K562 (cell line): Measurements from ENCODE around the gene RASL10B.

ENCODE experiments used
- CEBPB ChIP-seq: fragments of 450-650 bp; IDR thresholded peaks from 2 replicates; pipeline ENCODE4 v1.6.1; 2016; ENCODE audit warnings: missing genetic modification characterization, missing compliant biosample characterization
- CREM ChIP-seq: IDR thresholded peaks from 2 replicates; pipeline ENCODE4 v1.6.1; 2014; ENCODE audit warnings: antibody characterized with exemption, low read depth
- FOXJ3 ChIP-seq: sonication (generic); formaldehyde crosslinking; IDR thresholded peaks from 2 replicates; pipeline ENCODE4 v1.4.0; 2020; ENCODE audit warnings: mild to moderate bottlenecking, missing genetic modification reagents
- GATAD2A ChIP-seq: fragments of 450-650 bp; IDR thresholded peaks from 2 replicates; pipeline ENCODE4 v1.6.1; 2017
- KAT7 ChIP-seq: sonication (generic); formaldehyde crosslinking; IDR thresholded peaks from 2 replicates; pipeline ENCODE4 v1.8.0; 2022; ENCODE audit warnings: missing genetic modification reagents, mild to moderate bottlenecking, borderline replicate concordance
- SAFB ChIP-seq: fragments of 200-400 bp; formaldehyde crosslinking; IDR thresholded peaks from 2 replicates; pipeline ENCODE4 v1.6.1; 2017; ENCODE audit warnings: low read depth, low read length, borderline replicate concordance
- SP1 ChIP-seq: sonication (generic); formaldehyde crosslinking; IDR thresholded peaks from 2 replicates; pipeline ENCODE4 v1.8.1; 2022; ENCODE audit warnings: mild to moderate bottlenecking, missing genetic modification reagents
- ZFX ChIP-seq: sonication (generic); formaldehyde crosslinking; IDR thresholded peaks from 2 replicates; pipeline ENCODE4 v1.8.0; 2022; ENCODE audit warnings: mild to moderate bottlenecking, missing genetic modification reagents, moderate library complexity
- TF ChIP-seq, protein P1 (sequence below), 3 experiments: IDR thresholded peaks in 2 of 3; conservative IDR thresholded peaks in 1 of 3; 2 replicates each; pipeline ENCODE4 v1.5.1; 2011 to 2012; ENCODE audit warnings: low read length in 3 of 3, mild to moderate bottlenecking in 3 of 3, control low read depth in 2 of 3, improper control_type of control experiment in 1 of 3, inconsistent platforms in 1 of 3, low read depth in 1 of 3, mixed read lengths in 1 of 3, moderate library complexity in 1 of 3; ENCODE audit not compliant: insufficient read depth in 2 of 3
- TF ChIP-seq, protein P2 (sequence below): sonication (generic); formaldehyde crosslinking; IDR thresholded peaks from 2 replicates; pipeline ENCODE4 v1.9.0; 2022; ENCODE audit warnings: mild to moderate bottlenecking, missing genetic modification reagents

DNA sequence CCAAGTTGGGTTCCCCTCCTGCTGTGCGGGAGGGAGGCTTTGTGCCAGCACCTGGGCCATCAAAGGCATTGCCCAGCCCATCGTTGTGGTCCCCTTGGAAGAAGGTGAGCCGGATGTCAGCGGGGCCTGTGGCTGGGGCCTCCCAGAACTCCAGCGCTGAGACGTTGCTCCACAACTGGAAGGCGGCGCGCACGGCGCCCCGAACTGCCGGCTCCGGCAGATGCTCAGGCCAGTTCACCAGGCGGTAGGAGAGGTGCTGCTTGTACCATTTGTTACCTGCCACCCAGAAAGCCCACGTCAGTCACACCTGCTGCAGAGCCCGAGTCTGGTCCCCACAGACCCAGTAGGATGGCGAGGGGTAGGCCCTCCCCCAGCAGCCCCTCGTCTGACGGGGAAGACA, 41.7 kb downstream of the RASL10B start:
- TF ChIP-seq FOXJ3 (CRISPR knock-in tag) (no peak), GATAD2A (no peak), SP1 (CRISPR knock-in tag) (no peak), SAFB (no peak), CEBPB (tag) (no peak), KAT7 (no peak), CREM (no peak), ZFX (CRISPR knock-in tag) (no peak)
- TF ChIP-seq, protein P1, sequence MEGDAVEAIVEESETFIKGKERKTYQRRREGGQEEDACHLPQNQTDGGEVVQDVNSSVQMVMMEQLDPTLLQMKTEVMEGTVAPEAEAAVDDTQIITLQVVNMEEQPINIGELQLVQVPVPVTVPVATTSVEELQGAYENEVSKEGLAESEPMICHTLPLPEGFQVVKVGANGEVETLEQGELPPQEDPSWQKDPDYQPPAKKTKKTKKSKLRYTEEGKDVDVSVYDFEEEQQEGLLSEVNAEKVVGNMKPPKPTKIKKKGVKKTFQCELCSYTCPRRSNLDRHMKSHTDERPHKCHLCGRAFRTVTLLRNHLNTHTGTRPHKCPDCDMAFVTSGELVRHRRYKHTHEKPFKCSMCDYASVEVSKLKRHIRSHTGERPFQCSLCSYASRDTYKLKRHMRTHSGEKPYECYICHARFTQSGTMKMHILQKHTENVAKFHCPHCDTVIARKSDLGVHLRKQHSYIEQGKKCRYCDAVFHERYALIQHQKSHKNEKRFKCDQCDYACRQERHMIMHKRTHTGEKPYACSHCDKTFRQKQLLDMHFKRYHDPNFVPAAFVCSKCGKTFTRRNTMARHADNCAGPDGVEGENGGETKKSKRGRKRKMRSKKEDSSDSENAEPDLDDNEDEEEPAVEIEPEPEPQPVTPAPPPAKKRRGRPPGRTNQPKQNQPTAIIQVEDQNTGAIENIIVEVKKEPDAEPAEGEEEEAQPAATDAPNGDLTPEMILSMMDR (IDR thresholded peaks at IDR 0.05 in 2 of 3, conservative IDR thresholded peaks at IDR 0.05 in 1 of 3; ENCODE audit: insufficient read depth in 2 of 3, low read depth in 1 of 3, low read length in 3 of 3): no peak
- TF ChIP-seq, protein P2, sequence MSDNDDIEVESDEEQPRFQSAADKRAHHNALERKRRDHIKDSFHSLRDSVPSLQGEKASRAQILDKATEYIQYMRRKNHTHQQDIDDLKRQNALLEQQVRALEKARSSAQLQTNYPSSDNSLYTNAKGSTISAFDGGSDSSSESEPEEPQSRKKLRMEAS (CRISPR knock-in tag): no peak
